ENCODE data around the gene FAM89A.
A peak's percentile ranks its signal among the peaks of the same experiment; 100 is the strongest.

The FAM89A gene

GRCh38 chr1:231040019-231040799, at the start of gene FAM89A:
TSS of gene FAM89A (minus strand) at chr1:231040254. CDS start at chr1:231040211, 43 bp downstream.
- DNase-seq: peak; percentile 67

- no peak for DNase-seq
Measured at GRCh38 chr1:231084353-231084752, 44.3 kb upstream of the FAM89A start.

GRCh38 chr1:231079163-231079562, 39.1 kb upstream of the FAM89A start:
- DNase-seq: no peak

GRCh38 chr1:231078250-231078649, 38.2 kb upstream of the FAM89A start:
- DNase-seq: no peak

GRCh38 chr1:231076802-231077201, 36.7 kb upstream of the FAM89A start:
- DNase-seq: no peak

- no peak for DNase-seq
Measured at GRCh38 chr1:231075497-231075896, 35.4 kb upstream of the FAM89A start.

- no peak for DNase-seq
Measured at GRCh38 chr1:231075020-231075419, 35.0 kb upstream of the FAM89A start.

- no peak for DNase-seq
Measured at GRCh38 chr1:231074046-231074445, 34.0 kb upstream of the FAM89A start.

GRCh38 chr1:231073331-231073730, 33.3 kb upstream of the FAM89A start:
- no peak for DNase-seq

- DNase-seq: no peak
Measured at GRCh38 chr1:231072502-231073094, 32.5 kb upstream of the FAM89A start.

GRCh38 chr1:231072041-231072440, 32.0 kb upstream of the FAM89A start:
- no peak for DNase-seq

GRCh38 chr1:231070758-231071444, 30.8 kb upstream of the FAM89A start:
- DNase-seq: no peak

- DNase-seq: no peak
Measured at GRCh38 chr1:231069333-231069732, 29.3 kb upstream of the FAM89A start.

- no peak for DNase-seq
Measured at GRCh38 chr1:231068762-231069161, 28.7 kb upstream of the FAM89A start.

GRCh38 chr1:231065510-231066241, 25.6 kb upstream of the FAM89A start:
- no peak for DNase-seq

- DNase-seq: no peak
Measured at GRCh38 chr1:231064418-231064817, 24.4 kb upstream of the FAM89A start.

- no peak for DNase-seq
Measured at GRCh38 chr1:231063331-231063730, 23.3 kb upstream of the FAM89A start.

- no peak for DNase-seq
Measured at GRCh38 chr1:231062500-231063270, 22.6 kb upstream of the FAM89A start.

- no peak for DNase-seq
Measured at GRCh38 chr1:231059566-231060193, 19.6 kb upstream of the FAM89A start.

GRCh38 chr1:231058416-231059109, 18.5 kb upstream of the FAM89A start:
- DNase-seq: no peak

- no peak for DNase-seq
Measured at GRCh38 chr1:231057410-231057809, 17.4 kb upstream of the FAM89A start.

All from activated gamma-delta T cell treated with Interleukin-2 at 50 U/mL for 16 hours (primary cell).